ENCODE data around the gene MAML3. TPM values are rescaled to one million over a fixed set of nuclear protein-coding genes. Genes with fewer than 3 reads are reported as not detected.
A peak's percentile ranks its signal among the peaks of the same experiment; 100 is the strongest.

The MAML3 gene
- total and polyA plus RNA-seq, 2 donors, result 4.3 to 5.2 TPM

GRCh38 chr4:139884438-139884837 lies 269.5 kb downstream of the MAML3 start:
- Histone ChIP-seq H3K4me1 (ENCODE audit: control insufficient read depth in 2 of 2, insufficient read depth in 2 of 2, low read length in 2 of 2) (no peaks in the 10 kb centered on the region), H3K27ac (ENCODE audit: low read depth in 1 of 2, low read length in 1 of 2) (no peak overlapping the region), H3K36me3 (ENCODE audit: control insufficient read depth in 2 of 2, insufficient read depth in 2 of 2, low read length in 1 of 2) (peaks cover 4 to 5% of the 10 kb centered on the region in 2 donors), H3K4me3 (ENCODE audit: low read length in 2 of 2) (no peak overlapping the region), H3K27me3 (ENCODE audit: control insufficient read depth in 2 of 2, insufficient read depth in 1 of 2, low read length in 1 of 2) (no peaks in the 10 kb centered on the region), H3K9me3 (ENCODE audit: control insufficient read depth in 2 of 2, insufficient read depth in 1 of 2, low read length in 1 of 2) (no peaks in the 10 kb centered on the region)
- WGBS, result 98% methylated on average over 3 of the region's 3 CpGs
- no peak for DNase-seq (ENCODE audit: low read depth in 6 of 9, low spot score in 9 of 9)

GRCh38 chr4:139880841-139881240 lies 273.1 kb downstream of the MAML3 start:
- H3K36me3 ChIP-seq (ENCODE audit: control insufficient read depth in 2 of 2, insufficient read depth in 2 of 2, low read length in 1 of 2), result no peaks in the 10 kb centered on the region
- DNase-seq (ENCODE audit: low read depth in 6 of 9, low spot score in 9 of 9), result no peak
- no peaks in the 10 kb centered on the region for H3K4me1 ChIP-seq (ENCODE audit: control insufficient read depth in 2 of 2, insufficient read depth in 2 of 2, low read length in 2 of 2)
- 94% methylated on average over 5 of the region's 5 CpGs for WGBS
- no peak overlapping the region for H3K4me3 ChIP-seq (ENCODE audit: low read length in 2 of 2)
- no peaks in the 10 kb centered on the region for H3K9me3 ChIP-seq (ENCODE audit: control insufficient read depth in 2 of 2, insufficient read depth in 1 of 2, low read length in 1 of 2)
- no peaks in the 10 kb centered on the region for H3K27me3 ChIP-seq (ENCODE audit: control insufficient read depth in 2 of 2, insufficient read depth in 1 of 2, low read length in 1 of 2)
- peak overlapping the region in 1 of 2 donors; percentile 18 for H3K27ac ChIP-seq (ENCODE audit: low read depth in 1 of 2, low read length in 1 of 2)

GRCh38 chr4:139878050-139878449 lies 275.9 kb downstream of the MAML3 start:
- Histone ChIP-seq H3K27ac (ENCODE audit: low read depth in 1 of 2, low read length in 1 of 2) (no peak overlapping the region), H3K36me3 (ENCODE audit: control insufficient read depth in 2 of 2, insufficient read depth in 2 of 2, low read length in 1 of 2) (no peaks in the 10 kb centered on the region), H3K27me3 (ENCODE audit: control insufficient read depth in 2 of 2, insufficient read depth in 1 of 2, low read length in 1 of 2) (no peaks in the 10 kb centered on the region), H3K9me3 (ENCODE audit: control insufficient read depth in 2 of 2, insufficient read depth in 1 of 2, low read length in 1 of 2) (no peaks in the 10 kb centered on the region), H3K4me3 (ENCODE audit: low read length in 2 of 2) (no peak overlapping the region), H3K4me1 (ENCODE audit: control insufficient read depth in 2 of 2, insufficient read depth in 2 of 2, low read length in 2 of 2) (no peaks in the 10 kb centered on the region)
- 96% methylated on average over 9 of the region's 9 CpGs for WGBS
- no peak for DNase-seq (ENCODE audit: low read depth in 6 of 9, low spot score in 9 of 9)

- H3K27ac ChIP-seq (ENCODE audit: low read depth in 1 of 2, low read length in 1 of 2), result no peak overlapping the region
- WGBS, result 92% methylated on average over 5 of the region's 5 CpGs
Observed at GRCh38 chr4:139876337-139876941, 277.5 kb downstream of the MAML3 start.

GRCh38 chr4:139875411-139875825 lies 278.6 kb downstream of the MAML3 start:
- Histone ChIP-seq H3K27me3 (ENCODE audit: control insufficient read depth in 2 of 2, insufficient read depth in 1 of 2, low read length in 1 of 2) (no peaks in the 10 kb centered on the region), H3K36me3 (ENCODE audit: control insufficient read depth in 2 of 2, insufficient read depth in 2 of 2, low read length in 1 of 2) (no peaks in the 10 kb centered on the region), H3K4me3 (ENCODE audit: low read length in 2 of 2) (no peak overlapping the region), H3K9me3 (ENCODE audit: control insufficient read depth in 2 of 2, insufficient read depth in 1 of 2, low read length in 1 of 2) (no peaks in the 10 kb centered on the region), H3K4me1 (ENCODE audit: control insufficient read depth in 2 of 2, insufficient read depth in 2 of 2, low read length in 2 of 2) (no peaks in the 10 kb centered on the region), H3K27ac (ENCODE audit: low read depth in 1 of 2, low read length in 1 of 2) (no peak overlapping the region)
- 96% methylated on average over 6 of the region's 6 CpGs for WGBS
- no peak for DNase-seq (ENCODE audit: low read depth in 6 of 9, low spot score in 9 of 9)

More at GRCh38 chr4:139876337-139876941, 277.5 kb downstream of the MAML3 start:
- no peaks in the 10 kb centered on the region for H3K9me3 ChIP-seq (ENCODE audit: control insufficient read depth in 2 of 2, insufficient read depth in 1 of 2, low read length in 1 of 2)
- no peak for DNase-seq (ENCODE audit: low read depth in 6 of 9, low spot score in 9 of 9)
- no peaks in the 10 kb centered on the region for H3K36me3 ChIP-seq (ENCODE audit: control insufficient read depth in 2 of 2, insufficient read depth in 2 of 2, low read length in 1 of 2)
- no peaks in the 10 kb centered on the region for H3K4me1 ChIP-seq (ENCODE audit: control insufficient read depth in 2 of 2, insufficient read depth in 2 of 2, low read length in 2 of 2)
- H3K4me3 ChIP-seq (ENCODE audit: low read length in 2 of 2), result no peak overlapping the region
- H3K27me3 ChIP-seq (ENCODE audit: control insufficient read depth in 2 of 2, insufficient read depth in 1 of 2, low read length in 1 of 2), result no peaks in the 10 kb centered on the region

GRCh38 chr4:139873111-139873860 lies 280.7 kb downstream of the MAML3 start:
- H3K9me3 ChIP-seq (ENCODE audit: control insufficient read depth in 2 of 2, insufficient read depth in 1 of 2, low read length in 1 of 2), result no peaks in the 10 kb centered on the region
- no peaks in the 10 kb centered on the region for H3K36me3 ChIP-seq (ENCODE audit: control insufficient read depth in 2 of 2, insufficient read depth in 2 of 2, low read length in 1 of 2)
- H3K4me3 ChIP-seq (ENCODE audit: low read length in 2 of 2), result no peak overlapping the region
- no peaks in the 10 kb centered on the region for H3K4me1 ChIP-seq (ENCODE audit: control insufficient read depth in 2 of 2, insufficient read depth in 2 of 2, low read length in 2 of 2)
- no peak overlapping the region for H3K27ac ChIP-seq (ENCODE audit: low read depth in 1 of 2, low read length in 1 of 2)
- no peak for DNase-seq (ENCODE audit: low read depth in 6 of 9, low spot score in 9 of 9)
- no peaks in the 10 kb centered on the region for H3K27me3 ChIP-seq (ENCODE audit: control insufficient read depth in 2 of 2, insufficient read depth in 1 of 2, low read length in 1 of 2)
- WGBS, result 97% methylated on average over 4 of the region's 4 CpGs

- Histone ChIP-seq H3K27me3 (ENCODE audit: control insufficient read depth in 2 of 2, insufficient read depth in 1 of 2, low read length in 1 of 2) (no peaks in the 10 kb centered on the region), H3K4me1 (ENCODE audit: control insufficient read depth in 2 of 2, insufficient read depth in 2 of 2, low read length in 2 of 2) (no peaks in the 10 kb centered on the region), H3K27ac (ENCODE audit: low read depth in 1 of 2, low read length in 1 of 2) (no peak overlapping the region), H3K9me3 (ENCODE audit: control insufficient read depth in 2 of 2, insufficient read depth in 1 of 2, low read length in 1 of 2) (no peaks in the 10 kb centered on the region), H3K36me3 (ENCODE audit: control insufficient read depth in 2 of 2, insufficient read depth in 2 of 2, low read length in 1 of 2) (no peaks in the 10 kb centered on the region), H3K4me3 (ENCODE audit: low read length in 2 of 2) (no peak overlapping the region)
- 80% methylated on average over 2 of the region's 2 CpGs for WGBS
- peak in 1 of 9 donors; percentile 22 for DNase-seq (ENCODE audit: low read depth in 6 of 9, low spot score in 9 of 9)
Observed at GRCh38 chr4:139872274-139872673, 281.7 kb downstream of the MAML3 start.

GRCh38 chr4:139869810-139870209 lies 284.2 kb downstream of the MAML3 start:
- Histone ChIP-seq H3K36me3 (ENCODE audit: control insufficient read depth in 2 of 2, insufficient read depth in 2 of 2, low read length in 1 of 2) (no peaks in the 10 kb centered on the region), H3K27ac (ENCODE audit: low read depth in 1 of 2, low read length in 1 of 2) (no peak overlapping the region), H3K4me3 (ENCODE audit: low read length in 2 of 2) (no peak overlapping the region), H3K27me3 (ENCODE audit: control insufficient read depth in 2 of 2, insufficient read depth in 1 of 2, low read length in 1 of 2) (no peaks in the 10 kb centered on the region), H3K4me1 (ENCODE audit: control insufficient read depth in 2 of 2, insufficient read depth in 2 of 2, low read length in 2 of 2) (peaks cover 0 to 3% of the 10 kb centered on the region in 2 donors), H3K9me3 (ENCODE audit: control insufficient read depth in 2 of 2, insufficient read depth in 1 of 2, low read length in 1 of 2) (no peaks in the 10 kb centered on the region)
- no peak for DNase-seq (ENCODE audit: low read depth in 6 of 9, low spot score in 9 of 9)
- whole genome bisulfite sequencing, result 97% methylated on average over 4 of the region's 4 CpGs

- Histone ChIP-seq H3K36me3 (ENCODE audit: control insufficient read depth in 2 of 2, insufficient read depth in 2 of 2, low read length in 1 of 2) (no peaks in the 10 kb centered on the region), H3K4me1 (ENCODE audit: control insufficient read depth in 2 of 2, insufficient read depth in 2 of 2, low read length in 2 of 2) (peaks cover 0 to 3% of the 10 kb centered on the region in 2 donors), H3K9me3 (ENCODE audit: control insufficient read depth in 2 of 2, insufficient read depth in 1 of 2, low read length in 1 of 2) (no peaks in the 10 kb centered on the region), H3K4me3 (ENCODE audit: low read length in 2 of 2) (no peak overlapping the region), H3K27me3 (ENCODE audit: control insufficient read depth in 2 of 2, insufficient read depth in 1 of 2, low read length in 1 of 2) (no peaks in the 10 kb centered on the region), H3K27ac (ENCODE audit: low read depth in 1 of 2, low read length in 1 of 2) (no peak overlapping the region)
- 92% methylated on average over 13 of the region's 13 CpGs for WGBS
- DNase-seq (ENCODE audit: low read depth in 6 of 9, low spot score in 9 of 9), result no peak
Observed at GRCh38 chr4:139866276-139866962, 287.6 kb downstream of the MAML3 start.
